HCT116 (cell line): ENCODE results near the gene PADI3. TPM values are rescaled to one million over a fixed set of nuclear protein-coding genes. Genes with fewer than 3 reads are reported as not detected.

ENCODE experiments used
- ATAC-seq: fragments of 200-7000 bp; cut with Tn5 transposase; 2 replicates; pipeline ENCODE4 v1.9.1; 2020; ENCODE audit warnings: mild to moderate bottlenecking, moderate library complexity
- BruUV-seq: library from RNA; stranded (reverse); fragments of 400-500 nt; replicated peaks from 2 replicates; lab custom pipeline; 2021; lab: Mats Ljungman, UMichigan
- CTCF ChIA-PET: fragments of 300-600 bp; sonication (Branson Sonifier 250); formaldehyde crosslinking; loops from one replicate; lab custom pipeline; 2021; ENCODE audit warnings: antibody characterized with exemption; lab: Charles Lee
- POLR2A ChIA-PET: fragments of 300-600, 350-600 bp; sonication (Branson Sonifier 250); formaldehyde crosslinking; loops from one replicate; lab custom pipeline; 2021; ENCODE audit warnings: antibody characterized with exemption; lab: Charles Lee
- RAD21 ChIA-PET, 2 experiments: fragments of 300-600 bp; sonication (Branson Sonifier 250); formaldehyde crosslinking; loops; one replicate each; lab custom pipeline; 2023; ENCODE audit warnings: low total read pairs in 2 of 2; ENCODE audit not compliant: uncharacterized antibody in 2 of 2, unreplicated experiment in 2 of 2, low non-redundant PET in 1 of 2; lab: Charles Lee
- DNase-seq: peaks from one replicate; pipeline ENCODE4 v3.0.0-alpha.2; 2010; ENCODE audit warnings: low read depth, low spot score
- H2AFZ ChIP-seq: fragments of 200-600 bp; shearing (Covaris generic), sonication (generic); 2 replicates; pipeline ENCODE4 v1.6.1; 2017; ENCODE audit warnings: low read depth, mixed run types, mixed read lengths, antibody characterized with exemption, low read length; ENCODE audit not compliant: poor library complexity, severe bottlenecking
- H3K27ac ChIP-seq: 2 replicates; pipeline ENCODE4 v1.5.1; 2012; ENCODE audit warnings: low read depth, low read length
- H3K27me3 ChIP-seq: fragments of 200-600 bp; sonication (generic); 2 replicates; pipeline ENCODE4 v1.6.1; 2016; ENCODE audit warnings: mixed run types, low read length, mixed read lengths; ENCODE audit not compliant: insufficient read depth
- H3K36me3 ChIP-seq, 2 experiments: fragments of 200-500 bp in 1 of 2; fragments of 200-600 bp in 1 of 2; sonication (Bioruptor generic) in 1 of 2; sonication (generic) in 1 of 2; 2 replicates each; pipeline versions ENCODE4 v1.5.1 to v1.6.1; 2014 to 2016; ENCODE audit warnings: low read length in 2 of 2, inconsistent platforms in 1 of 2, mixed read lengths in 1 of 2, mixed run types in 1 of 2; ENCODE audit not compliant: insufficient read depth in 2 of 2, control insufficient read depth in 1 of 2
- H3K4me1 ChIP-seq, 2 experiments: fragments of 200-600 bp in 1 of 2; sonication (generic) in 1 of 2; 2 replicates each; pipeline versions ENCODE4 v1.5.1 to v1.6.1; 2012 to 2017; ENCODE audit warnings: low read length in 2 of 2, inconsistent platforms in 1 of 2, mild to moderate bottlenecking in 1 of 2, mixed read lengths in 1 of 2, mixed run types in 1 of 2, moderate library complexity in 1 of 2; ENCODE audit not compliant: insufficient read depth in 2 of 2, control insufficient read depth in 1 of 2
- H3K4me2 ChIP-seq: fragments of 200-600 bp; sonication (generic); 2 replicates; pipeline ENCODE4 v1.6.1; 2017; ENCODE audit warnings: mixed run types, low read length, mixed read lengths
- H3K4me3 ChIP-seq, 2 experiments: fragments of 200-600 bp in 1 of 2; sonication (generic) in 1 of 2; replicated peaks in 1 of 2; 2 replicates each; pipeline ENCODE4 v1.5.1; 2011 to 2016; ENCODE audit warnings: low read length in 2 of 2, control low read depth in 1 of 2, low read depth in 1 of 2, mild to moderate bottlenecking in 1 of 2, mixed read lengths in 1 of 2, mixed run types in 1 of 2
- H3K79me2 ChIP-seq: fragments of 200-600 bp; sonication (generic); 2 replicates; pipeline ENCODE4 v1.6.1; 2017; ENCODE audit warnings: mild to moderate bottlenecking, mixed run types, low read length, moderate library complexity, mixed read lengths; ENCODE audit not compliant: insufficient read depth
- H3K9ac ChIP-seq: fragments of 200-600 bp; sonication (generic); 2 replicates; pipeline ENCODE4 v1.6.1; 2016; ENCODE audit warnings: low read length, mixed read lengths
- H3K9me2 ChIP-seq: fragments of 200-600 bp; sonication (generic), shearing (Covaris generic); 2 replicates; pipeline ENCODE4 v1.6.1; 2017; ENCODE audit warnings: mixed run types, mild to moderate bottlenecking, moderate library complexity; ENCODE audit not compliant: insufficient read depth
- H3K9me3 ChIP-seq, 2 experiments: fragments of 200-500 bp in 1 of 2; fragments of 200-600 bp in 1 of 2; sonication (Bioruptor generic) in 1 of 2; sonication (generic) in 1 of 2; 2 replicates each; pipeline ENCODE4 v1.6.1; 2014 to 2017; ENCODE audit warnings: low read length in 2 of 2, mixed read lengths in 2 of 2, inconsistent platforms in 1 of 2, low read depth in 1 of 2, mild to moderate bottlenecking in 1 of 2, mixed run types in 1 of 2, moderate library complexity in 1 of 2; ENCODE audit not compliant: control insufficient read depth in 1 of 2, insufficient read depth in 1 of 2
- H4K20me1 ChIP-seq: fragments of 200-600 bp; sonication (generic), shearing (Covaris generic); 2 replicates; pipeline ENCODE4 v1.6.1; 2017; ENCODE audit warnings: mixed run types, mild to moderate bottlenecking, moderate library complexity; ENCODE audit not compliant: insufficient read depth
- ATF3 ChIP-seq: IDR thresholded peaks from 2 replicates; pipeline ENCODE4 v1.6.1; 2012
- CBX3 ChIP-seq: IDR thresholded peaks from 2 replicates; pipeline ENCODE4 v1.6.1; 2012; ENCODE audit warnings: low read depth
- CTCF ChIP-seq, 3 experiments: fragments of 200-600 bp in 1 of 3; sonication (generic) in 1 of 3; IDR thresholded peaks in 2 of 3; conservative IDR thresholded peaks in 1 of 3; 2 replicates each; pipeline ENCODE4 v1.5.1; 2012 to 2017; ENCODE audit warnings: low read depth in 2 of 3, low read length in 2 of 3, antibody characterized with exemption in 1 of 3, borderline replicate concordance in 1 of 3, control low read depth in 1 of 3, mild to moderate bottlenecking in 1 of 3, mixed read lengths in 1 of 3, mixed run types in 1 of 3, moderate library complexity in 1 of 3; ENCODE audit not compliant: insufficient read depth in 1 of 3
- EGR1 ChIP-seq: IDR thresholded peaks from 2 replicates; pipeline ENCODE4 v1.6.1; 2012; ENCODE audit warnings: low read depth
- EZH2 ChIP-seq: fragments of 200-600 bp; sonication (generic); IDR thresholded peaks from 2 replicates; pipeline ENCODE4 v1.6.1; 2017; ENCODE audit warnings: antibody characterized with exemption, mixed run types
- FOSL1 ChIP-seq: IDR thresholded peaks from 2 replicates; pipeline ENCODE4 v1.6.1; 2012; ENCODE audit warnings: low read depth
- MAX ChIP-seq: IDR thresholded peaks from 2 replicates; pipeline ENCODE4 v1.6.1; 2012
- POLR2AphosphoS5 ChIP-seq: IDR thresholded peaks from 2 replicates; pipeline ENCODE4 v1.6.1; 2011; ENCODE audit warnings: mild to moderate bottlenecking, low read depth, low read length, moderate library complexity
- REST ChIP-seq: IDR thresholded peaks from 2 replicates; pipeline ENCODE4 v1.6.1; 2012; ENCODE audit warnings: low read depth
- SIN3A ChIP-seq: IDR thresholded peaks from 2 replicates; pipeline ENCODE4 v1.6.1; 2012; ENCODE audit warnings: low read depth
- SP1 ChIP-seq: IDR thresholded peaks from 2 replicates; pipeline ENCODE4 v1.6.1; 2012; ENCODE audit warnings: low read depth
- TCF7L2 ChIP-seq: IDR thresholded peaks from 2 replicates; pipeline ENCODE4 v1.7.0; 2011; ENCODE audit warnings: borderline replicate concordance, inconsistent platforms; ENCODE audit not compliant: insufficient read depth, insufficient read length; ENCODE audit errors: extremely low read depth
- ZBTB33 ChIP-seq: IDR thresholded peaks from 2 replicates; pipeline ENCODE4 v1.6.1; 2011; ENCODE audit warnings: mild to moderate bottlenecking, low read length, moderate library complexity; ENCODE audit not compliant: insufficient replicate concordance; ENCODE audit errors: extremely low read depth
- ZFX ChIP-seq: fragments of 450-650 bp; IDR thresholded peaks from 2 replicates; pipeline ENCODE4 v1.6.1; 2017
- intact Hi-C: fragments of 100-400 bp; cut with micrococcal nuclease; formaldehyde crosslinking; loops from 2 replicates; pipeline ENCODE4 v1.10.0; 2022
- total RNA-seq: library from RNA; stranded (reverse); gene quantifications from one replicate; pipeline ENCODE4 v1.2.1, GENCODE V29; 2021; ENCODE audit not compliant: unreplicated experiment

PADI3 gene
- total RNA-seq, 1 experiment from 2014 or later, result 0.93 TPM

GRCh38 chr1:17260264-17260663 lies 11.4 kb downstream of the PADI3 start:
- Histone ChIP-seq H3K4me2 (peak overlapping the region; percentile 87), H3K4me1 (peaks cover 20 to 23% of the 10 kb centered on the region in 2 experiments), H3K27ac (no peak overlapping the region), H3K4me3 (no peak overlapping the region), H3K79me2 (no peaks in the 10 kb centered on the region), H3K27me3 (peaks cover 6% of the 10 kb centered on the region), H3K36me3 (no peaks in the 10 kb centered on the region), H4K20me1 (no peaks in the 10 kb centered on the region)
- no TSS peak for BruUV-seq
- intact Hi-C loops, result no loop called here
- ATAC-seq, result no peak
- DNase-seq, result no peak
- CTCF ChIA-PET, result interaction anchor here (1.4 to 1.5 kb wide), 2 partner anchors 10 to 14 kb away, joined by 6 read pairs; no protein-coding TSS in a partner anchor
- TF ChIP-seq REST, result no peak
- TF ChIP-seq CBX3, result no peak
- no peak for TF ChIP-seq CTCF (IDR thresholded peaks at IDR 0.05 in 2 of 3, conservative IDR thresholded peaks at IDR 0.05 in 1 of 3; ENCODE audit: borderline replicate concordance in 1 of 3, insufficient read depth in 1 of 3, low read depth in 2 of 3, low read length in 2 of 3)
- TF ChIP-seq EZH2, result no peak
- no peak for TF ChIP-seq SP1
- TF ChIP-seq POLR2AphosphoS5, result no peak
- no peak for TF ChIP-seq ZBTB33
- no peak for TF ChIP-seq MAX
- TF ChIP-seq TCF7L2, result no peak
- no peak for TF ChIP-seq EGR1
- no peak for TF ChIP-seq FOSL1
- no peak for TF ChIP-seq ZFX
- TF ChIP-seq SIN3A, result no peak
- TF ChIP-seq ATF3, result no peak
- TF ChIP-seq, all 23 proteins: peak for 0
- RAD21 ChIA-PET, result no interaction called here
- H3K9me3 ChIP-seq, result no peaks in the 10 kb centered on the region
- H3K9me2 ChIP-seq, result no peaks in the 10 kb centered on the region
- H2AFZ ChIP-seq, result no peak overlapping the region
- POLR2A ChIA-PET, result interaction anchor here (2.2 kb wide), 1 partner anchor 12 kb away, joined by 8 read pairs; the partner anchor contains the start of gene PADI3
- no peak overlapping the region for H3K9ac ChIP-seq
